ENCODE measurements around the gene NYAP1. TPM values are rescaled to one million over a fixed set of nuclear protein-coding genes. Genes with fewer than 3 reads are reported as not detected.
"Not testable (repeated sequence)": the region's sequence is repeated elsewhere in the genome, so short reads cannot be mapped to it uniquely, and the experiment has no call there.

Gene NYAP1
- total RNA-seq, 2 donors from 2014 or later, result 1.3 TPM

DNA sequence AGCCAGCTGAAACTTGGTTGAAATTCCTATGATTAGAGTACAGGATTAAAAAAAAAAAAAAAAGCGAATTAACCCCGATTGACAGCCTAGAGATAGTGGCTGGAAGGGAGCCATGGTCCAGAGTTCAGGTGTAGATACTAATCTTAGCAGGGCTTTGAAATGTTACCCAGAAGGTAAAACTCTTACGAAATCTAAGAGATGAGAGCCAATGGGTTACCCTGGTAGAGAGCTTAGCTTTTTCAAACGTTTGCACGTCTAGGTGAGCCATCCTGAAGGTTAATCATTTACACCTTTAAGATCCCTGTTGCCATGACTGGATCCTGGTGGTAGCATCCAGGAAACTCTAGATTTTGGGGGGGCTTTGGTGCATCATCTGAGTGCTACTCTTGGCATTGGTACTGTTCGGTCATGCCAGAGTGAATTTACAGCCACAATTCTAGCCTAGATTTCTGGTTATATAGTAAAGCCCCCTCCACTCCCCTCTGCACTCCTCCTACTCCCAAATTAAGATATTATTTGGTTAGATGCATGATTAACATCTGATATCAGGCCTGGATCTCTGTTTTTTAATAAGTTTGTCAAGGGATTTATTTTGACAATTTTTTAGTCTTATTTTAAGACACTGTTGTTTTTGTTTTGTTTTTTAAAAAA is 56.5 kb downstream of the NYAP1 start:
- peaks cover 3% of the 10 kb centered on the region for H3K36me3 Mint-ChIP-seq (ENCODE audit: low read depth)
- H3K27me3 Mint-ChIP-seq, result no peaks in the 10 kb centered on the region
- DNase-seq (no peak), ATAC-seq (no peak)
- H3K4me1 Mint-ChIP-seq, result peaks cover 59% of the 10 kb centered on the region
- H3K9me3 ChIP-seq (ENCODE audit: control insufficient read depth, low read length, poor library complexity, severe bottlenecking), result no peaks in the 10 kb centered on the region
- peak overlapping the region; percentile 98 for H3K27ac Mint-ChIP-seq
- H3K4me3 Mint-ChIP-seq, result peak overlapping the region; percentile 100

DNA sequence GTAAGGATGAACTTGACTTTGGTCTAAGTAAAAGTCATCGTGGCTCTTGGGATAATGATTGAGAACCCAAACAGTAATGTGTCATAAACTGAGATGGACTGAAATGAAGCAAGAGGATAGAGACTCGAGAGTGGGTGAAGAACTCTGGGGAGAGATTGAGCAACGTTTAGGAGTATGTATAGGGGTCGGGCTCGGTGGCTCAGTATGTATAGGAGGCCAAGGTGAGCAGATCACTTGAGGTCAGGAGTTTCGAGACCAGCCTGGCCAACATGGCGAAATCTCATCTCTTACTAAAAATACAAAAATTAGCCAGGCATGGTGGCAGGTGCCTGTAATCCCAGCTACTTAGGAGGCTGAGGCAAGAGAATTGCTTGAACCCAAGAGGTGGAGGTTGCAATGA is 57.6 kb downstream of the NYAP1 start:
- not testable (repeated sequence) for ATAC-seq, H3K27me3 Mint-ChIP-seq
- H3K4me1 Mint-ChIP-seq, result peaks cover 68% of the 10 kb centered on the region

DNA sequence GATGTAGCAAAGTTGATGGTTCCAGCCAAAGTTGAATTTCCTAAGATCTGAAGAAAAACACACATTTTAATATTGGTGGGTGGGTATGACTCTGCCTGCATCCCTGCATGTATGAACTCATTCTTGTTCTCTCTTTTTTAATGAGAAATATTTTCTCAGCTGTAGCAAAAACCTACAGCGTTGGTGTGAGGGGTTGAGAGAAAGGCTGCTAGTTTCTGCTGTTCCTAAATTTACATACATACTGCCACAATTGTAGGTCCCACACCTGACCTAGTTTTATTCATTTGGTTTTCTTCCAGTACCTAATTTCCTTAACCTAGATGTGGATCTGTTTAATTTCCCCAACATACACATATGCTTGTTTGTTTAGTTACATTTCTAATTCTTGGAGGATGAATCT is 59.9 kb downstream of the NYAP1 start:
- H3K27ac Mint-ChIP-seq, result peak overlapping the region; percentile 98
- H3K4me1 Mint-ChIP-seq, result peaks cover 83% of the 10 kb centered on the region
- peaks cover 3% of the 10 kb centered on the region for H3K36me3 Mint-ChIP-seq (ENCODE audit: low read depth)

More for the DNA sequence above, 57.6 kb downstream of the NYAP1 start:
- not testable (repeated sequence) for H3K36me3 Mint-ChIP-seq (ENCODE audit: low read depth); H3K9me3 ChIP-seq (ENCODE audit: control insufficient read depth, low read length, poor library complexity, severe bottlenecking); DNase-seq
- Mint-ChIP-seq H3K4me3 (peak overlapping the region; percentile 100), H3K27ac (peak overlapping the region; percentile 98)

DNA sequence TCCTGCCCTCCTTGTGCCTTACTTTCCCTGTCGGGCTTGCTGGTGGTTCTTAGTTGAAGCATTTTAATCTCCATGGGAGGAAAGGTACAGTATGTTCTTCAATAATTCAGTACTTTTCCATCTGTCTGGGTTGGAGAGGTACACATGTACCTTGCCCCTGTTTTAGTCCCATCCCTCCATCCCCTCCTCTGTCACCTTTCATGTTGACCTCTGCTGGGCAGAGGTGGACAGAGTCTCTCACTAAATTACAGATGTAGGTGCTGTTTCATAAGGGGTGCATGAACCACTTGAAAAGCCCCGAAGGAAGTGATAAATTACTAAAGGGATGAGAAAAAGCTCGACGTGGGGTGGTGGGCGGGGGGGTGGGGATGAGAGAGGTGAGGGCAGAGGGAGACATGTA is 60.7 kb downstream of the NYAP1 start:
- Mint-ChIP-seq H3K27me3 (no peaks in the 10 kb centered on the region), H3K4me1 (peaks cover 82% of the 10 kb centered on the region), H3K36me3 (ENCODE audit: low read depth) (no peaks in the 10 kb centered on the region), H3K4me3 (peak overlapping the region; percentile 100), H3K27ac (peak overlapping the region; percentile 98)
- no peaks in the 10 kb centered on the region for H3K9me3 ChIP-seq (ENCODE audit: control insufficient read depth, low read length, poor library complexity, severe bottlenecking)
- DNase-seq (no peak), ATAC-seq (no peak)

More for the DNA sequence above, 59.9 kb downstream of the NYAP1 start:
- DNase-seq (no peak), ATAC-seq (no peak)
- H3K4me3 Mint-ChIP-seq, result peak overlapping the region; percentile 100
- H3K27me3 Mint-ChIP-seq, result no peaks in the 10 kb centered on the region
- H3K9me3 ChIP-seq (ENCODE audit: control insufficient read depth, low read length, poor library complexity, severe bottlenecking), result no peaks in the 10 kb centered on the region

Other genes with a start within 250 kb of the NYAP1 start
- not detected for gene SPDYE3, start 176.2 kb upstream of the NYAP1 start, total RNA-seq
- 10 to 100 TPM; 71.6 to 97.2 TPM for gene PILRB, start 125.8 kb upstream of the NYAP1 start, total RNA-seq
- gene PILRA, start 110.4 kb upstream of the NYAP1 start, total RNA-seq, result 10 to 100 TPM in 1 of 2 donors, 1 to 10 TPM in 1; 3.1 to 14.5 TPM
- 1 to 10 TPM; 5.1 TPM for gene ZCWPW1, start 55.2 kb upstream of the NYAP1 start, total RNA-seq
- gene MEPCE, start 54.1 kb upstream of the NYAP1 start, total RNA-seq, result 10 to 100 TPM; 66.1 to 66.8 TPM
- gene PPP1R35, start 47.4 kb upstream of the NYAP1 start, total RNA-seq, result 10 to 100 TPM; 45.2 to 48.1 TPM
- 1 to 10 TPM; 1.4 to 1.7 TPM for gene SPACDR, start 19.7 kb upstream of the NYAP1 start, total RNA-seq
- gene TSC22D4, start 4.7 kb upstream of the NYAP1 start, total RNA-seq, result 100 to 1,000 TPM in 1 of 2 donors, 10 to 100 TPM in 1; 94.7 to 104 TPM
- 10 to 100 TPM; 33.1 to 45.9 TPM for gene AGFG2, start 55.3 kb downstream of the NYAP1 start, total RNA-seq
- gene SAP25, start 90.0 kb downstream of the NYAP1 start, total RNA-seq, result 10 to 100 TPM; 33.1 to 43.1 TPM
- gene LRCH4, start 102.2 kb downstream of the NYAP1 start, total RNA-seq, result 100 to 1,000 TPM; 284 to 305 TPM
- under 1 TPM; 0.31 to 0.70 TPM for gene FBXO24, start 102.4 kb downstream of the NYAP1 start, total RNA-seq
- 10 to 100 TPM; 12.6 to 14.7 TPM for gene PCOLCE, start 118.4 kb downstream of the NYAP1 start, total RNA-seq
- gene MOSPD3, start 128.6 kb downstream of the NYAP1 start, total RNA-seq, result 10 to 100 TPM; 16.4 to 16.5 TPM
- 1 to 10 TPM; 4.5 to 6.1 TPM for gene TFR2, start 157.6 kb downstream of the NYAP1 start, total RNA-seq
- not detected for gene ACTL6B, start 172.5 kb downstream of the NYAP1 start, total RNA-seq
- gene GNB2, start 189.8 kb downstream of the NYAP1 start, total RNA-seq, result 100 to 1,000 TPM; 140 to 161 TPM
- 10 to 100 TPM; 70.3 to 71.5 TPM for gene GIGYF1, start 210.3 kb downstream of the NYAP1 start, total RNA-seq
- 10 to 100 TPM; 10.1 to 12.4 TPM for gene POP7, start 222.2 kb downstream of the NYAP1 start, total RNA-seq
- gene EPO, start 236.5 kb downstream of the NYAP1 start, total RNA-seq, result not detected
- gene ZAN, start 249.7 kb downstream of the NYAP1 start, total RNA-seq, result not detected